Activated naive CD8-positive, alpha-beta T cell treated with anti-CD3 and anti-CD28 coated beads, Interleukin-2, amount 10 ng/mL, durations not matched to agents 7 days and 5 days (primary cell): Measurements from ENCODE around the gene DGLUCY. TPM values are rescaled to one million over a fixed set of nuclear protein-coding genes. Genes with fewer than 3 reads are reported as not detected.
"Not testable (repeated sequence)": the region's sequence is repeated elsewhere in the genome, so short reads cannot be mapped to it uniquely, and the experiment has no call there.

Experiments
- ATAC-seq: fragments of 150-1000 bp; cut with Tn5 transposase; one replicate; pipeline ENCODE4 v1.10.0; 2021; ENCODE audit warnings: low read depth, moderate library complexity
- POLR2A ChIA-PET: fragments of 350-600 bp; sonication (Branson Sonifier 250); formaldehyde crosslinking; loops from one replicate; lab custom pipeline; 2021; ENCODE audit warnings: antibody characterized with exemption; lab: Charles Lee
- DNase-seq: peaks from one replicate; pipeline ENCODE4 v3.0.0; 2021
- H3K27ac Mint-ChIP-seq: one replicate; pipeline ENCODE4 v1.8.0; 2022; ENCODE audit warnings: mild to moderate bottlenecking, mixed read lengths
- H3K27me3 Mint-ChIP-seq: one replicate; pipeline ENCODE4 v1.8.0; 2022; ENCODE audit warnings: mild to moderate bottlenecking, moderate library complexity, mixed read lengths
- H3K36me3 Mint-ChIP-seq: one replicate; pipeline ENCODE4 v1.8.0; 2021; ENCODE audit warnings: mild to moderate bottlenecking, mixed read lengths
- H3K4me1 Mint-ChIP-seq: one replicate; pipeline ENCODE4 v1.8.0; 2021; ENCODE audit warnings: mixed read lengths
- H3K4me3 Mint-ChIP-seq: one replicate; pipeline ENCODE4 v1.8.0; 2022; ENCODE audit warnings: mild to moderate bottlenecking, moderate library complexity, mixed read lengths
- H3K9me3 Mint-ChIP-seq: one replicate; pipeline ENCODE4 v1.8.0; 2021; ENCODE audit warnings: mixed read lengths
- total RNA-seq, 2 experiments: library from RNA; stranded (reverse); gene quantifications; one replicate each; pipeline ENCODE4 v1.2.3, GENCODE V29; 2021

Gene DGLUCY
- total RNA-seq, 2 experiments from 2014 or later: 135 to 136 TPM

GRCh38 chr14:91167380-91167770, 53.5 kb downstream of the DGLUCY start:
- no peaks in the 10 kb centered on the region for H3K9me3 Mint-ChIP-seq
- H3K4me1 Mint-ChIP-seq: peaks cover 3% of the 10 kb centered on the region
- H3K27me3 Mint-ChIP-seq: no peaks in the 10 kb centered on the region
- POLR2A ChIA-PET: interaction anchor here (0.5 kb wide), 1 partner anchor 133 kb away, joined by 3 read pairs; no protein-coding TSS in a partner anchor
- peaks cover 38% of the 10 kb centered on the region for H3K36me3 Mint-ChIP-seq
- H3K4me3 Mint-ChIP-seq: no peak overlapping the region
- no peak for ATAC-seq
- H3K27ac Mint-ChIP-seq: no peak overlapping the region
- no peak for DNase-seq

GRCh38 chr14:91169951-91170350, 56.1 kb downstream of the DGLUCY start:
- no peak for ATAC-seq
- POLR2A ChIA-PET: interaction anchor here (0.8 kb wide), 1 partner anchor 33 kb away, joined by 3 read pairs; no protein-coding TSS in a partner anchor
- H3K4me1 Mint-ChIP-seq: peaks cover 4% of the 10 kb centered on the region
- no peak overlapping the region for H3K4me3 Mint-ChIP-seq
- DNase-seq: no peak
- peaks cover 28% of the 10 kb centered on the region for H3K36me3 Mint-ChIP-seq
- H3K27ac Mint-ChIP-seq: no peak overlapping the region
- no peaks in the 10 kb centered on the region for H3K27me3 Mint-ChIP-seq
- no peaks in the 10 kb centered on the region for H3K9me3 Mint-ChIP-seq

GRCh38 chr14:91170504-91171121, 56.7 kb downstream of the DGLUCY start:
- no peak for ATAC-seq
- H3K27ac Mint-ChIP-seq: no peak overlapping the region
- H3K36me3 Mint-ChIP-seq: peaks cover 25% of the 10 kb centered on the region
- H3K9me3 Mint-ChIP-seq: no peaks in the 10 kb centered on the region
- peaks cover 4% of the 10 kb centered on the region for H3K4me1 Mint-ChIP-seq
- no peaks in the 10 kb centered on the region for H3K27me3 Mint-ChIP-seq
- DNase-seq: no peak
- POLR2A ChIA-PET: interaction anchor here (0.8 kb wide), 1 partner anchor 33 kb away, joined by 3 read pairs; no protein-coding TSS in a partner anchor
- H3K4me3 Mint-ChIP-seq: no peak overlapping the region

- Mint-ChIP-seq H3K27me3 (no peaks in the 10 kb centered on the region), H3K4me1 (peaks cover 4% of the 10 kb centered on the region), H3K36me3 (peaks cover 22% of the 10 kb centered on the region), H3K27ac (peak overlapping the region; percentile 42), H3K4me3 (no peak overlapping the region), H3K9me3 (no peaks in the 10 kb centered on the region)
- DNase-seq (no peak), ATAC-seq (no peak)
- POLR2A ChIA-PET: no interaction called here
These were observed 57.4 kb downstream of the DGLUCY start for GRCh38 chr14:91171291-91171690.

- H3K27ac Mint-ChIP-seq: peak overlapping the region; percentile 22
- H3K4me1 Mint-ChIP-seq: peaks cover 16% of the 10 kb centered on the region
- peak; percentile 62 for ATAC-seq
- H3K4me3 Mint-ChIP-seq: no peak overlapping the region
- H3K27me3 Mint-ChIP-seq: no peaks in the 10 kb centered on the region
- peak; percentile 71 for DNase-seq
- peaks cover 23% of the 10 kb centered on the region for H3K36me3 Mint-ChIP-seq
- H3K9me3 Mint-ChIP-seq: no peaks in the 10 kb centered on the region
- POLR2A ChIA-PET: interaction anchor here (0.6 to 1.5 kb wide), 10 partner anchors 58 to 715 kb away, joined by 3 to 6 read pairs (median 4); no protein-coding TSS in a partner anchor
These were observed 59.4 kb downstream of the DGLUCY start for GRCh38 chr14:91173221-91173670.

- Mint-ChIP-seq H3K9me3 (no peaks in the 10 kb centered on the region), H3K27me3 (no peaks in the 10 kb centered on the region), H3K4me3 (no peak overlapping the region), H3K4me1 (peaks cover 14% of the 10 kb centered on the region), H3K36me3 (peaks cover 19% of the 10 kb centered on the region), H3K27ac (no peak overlapping the region)
- no peak for DNase-seq
- no peak for ATAC-seq
- POLR2A ChIA-PET: interaction anchor here (0.5 to 1.5 kb wide), 3 partner anchors 68 to 271 kb away, joined by 4 read pairs; no protein-coding TSS in a partner anchor
These were observed 60.0 kb downstream of the DGLUCY start for GRCh38 chr14:91173904-91174303.

- H3K4me1 Mint-ChIP-seq: peaks cover 14% of the 10 kb centered on the region
- DNase-seq (no peak), ATAC-seq (no peak)
- no peak overlapping the region for H3K4me3 Mint-ChIP-seq
- H3K36me3 Mint-ChIP-seq: peaks cover 24% of the 10 kb centered on the region
- no peaks in the 10 kb centered on the region for H3K9me3 Mint-ChIP-seq
- POLR2A ChIA-PET: interaction anchor here (1.1 to 1.3 kb wide), 2 partner anchors 18 to 66 kb away, joined by 3 to 4 read pairs; no protein-coding TSS in a partner anchor
- H3K27ac Mint-ChIP-seq: peak overlapping the region; percentile 13
- H3K27me3 Mint-ChIP-seq: no peaks in the 10 kb centered on the region
These were observed 61.7 kb downstream of the DGLUCY start for GRCh38 chr14:91175291-91176201.

GRCh38 chr14:91177073-91178034, 63.5 kb downstream of the DGLUCY start:
- Mint-ChIP-seq H3K4me1 (peaks cover 14% of the 10 kb centered on the region), H3K27me3 (no peaks in the 10 kb centered on the region), H3K36me3 (peaks cover 29% of the 10 kb centered on the region), H3K27ac (peak overlapping the region; percentile 93), H3K9me3 (no peaks in the 10 kb centered on the region), H3K4me3 (no peak overlapping the region)
- DNase-seq (peak; percentile 62), ATAC-seq (peak; percentile 76)
- POLR2A ChIA-PET: interaction anchor here (0.6 to 1.5 kb wide), 11 partner anchors 13 to 140 kb away, joined by 3 to 6 read pairs (median 4); partner anchors contain the start of gene GPR68

GRCh38 chr14:91180611-91181010, 66.7 kb downstream of the DGLUCY start:
- DNase-seq (no peak), ATAC-seq (no peak)
- H3K27ac Mint-ChIP-seq: no peak overlapping the region
- no peak overlapping the region for H3K4me3 Mint-ChIP-seq
- H3K9me3 Mint-ChIP-seq: no peaks in the 10 kb centered on the region
- POLR2A ChIA-PET: interaction anchor here (1.3 kb wide), 1 partner anchor 63 kb away, joined by 5 read pairs; no protein-coding TSS in a partner anchor
- peaks cover 14% of the 10 kb centered on the region for H3K4me1 Mint-ChIP-seq
- no peaks in the 10 kb centered on the region for H3K27me3 Mint-ChIP-seq
- peaks cover 40% of the 10 kb centered on the region for H3K36me3 Mint-ChIP-seq

- POLR2A ChIA-PET, H3K9me3 Mint-ChIP-seq, H3K27ac Mint-ChIP-seq, ATAC-seq, H3K4me1 Mint-ChIP-seq, H3K4me3 Mint-ChIP-seq, H3K27me3 Mint-ChIP-seq, DNase-seq: not testable (repeated sequence)
- H3K36me3 Mint-ChIP-seq: peaks cover 40% of the 10 kb centered on the region
These were observed 68.9 kb downstream of the DGLUCY start for GRCh38 chr14:91182753-91183152.

GRCh38 chr14:91184559-91184958, 70.7 kb downstream of the DGLUCY start:
- Mint-ChIP-seq H3K4me3 (no peak overlapping the region), H3K27me3 (no peaks in the 10 kb centered on the region), H3K27ac (no peak overlapping the region), H3K9me3 (no peaks in the 10 kb centered on the region), H3K36me3 (peaks cover 46% of the 10 kb centered on the region), H3K4me1 (peaks cover 1% of the 10 kb centered on the region)
- POLR2A ChIA-PET: interaction anchor here (2.2 kb wide), 1 partner anchor 9 kb away, joined by 10 read pairs; no protein-coding TSS in a partner anchor
- no peak for DNase-seq
- ATAC-seq: no peak

- Mint-ChIP-seq H3K36me3 (peaks cover 50% of the 10 kb centered on the region), H3K27me3 (no peaks in the 10 kb centered on the region), H3K9me3 (no peaks in the 10 kb centered on the region), H3K4me1 (peaks cover 1% of the 10 kb centered on the region), H3K27ac (no peak overlapping the region), H3K4me3 (no peak overlapping the region)
- DNase-seq: no peak
- POLR2A ChIA-PET: interaction anchor here (2.2 kb wide), 1 partner anchor 8 kb away, joined by 10 read pairs; no protein-coding TSS in a partner anchor
- no peak for ATAC-seq
These were observed 71.8 kb downstream of the DGLUCY start for GRCh38 chr14:91185721-91186120.
